PC-3 (cell line): Measurements from ENCODE around the gene ZNF37A.
"Not testable (repeated sequence)": the region's sequence is repeated elsewhere in the genome, so short reads cannot be mapped to it uniquely, and the experiment has no call there.

Experiments used
- EZH2 ChIP-seq: fragments of 300-600 bp; sonication (generic); IDR thresholded peaks from one replicate; pipeline ENCODE4 v1.6.1; 2017; ENCODE audit warnings: antibody characterized with exemption, mild to moderate bottlenecking, low read length; ENCODE audit not compliant: unreplicated experiment
- TF ChIP-seq, protein P1 (sequence below): fragments of 300-600 bp; sonication (generic); conservative IDR thresholded peaks from 2 replicates; pipeline ENCODE4 v1.5.1; 2017; ENCODE audit warnings: antibody characterized with exemption, low read depth, mild to moderate bottlenecking, low read length

DNA sequence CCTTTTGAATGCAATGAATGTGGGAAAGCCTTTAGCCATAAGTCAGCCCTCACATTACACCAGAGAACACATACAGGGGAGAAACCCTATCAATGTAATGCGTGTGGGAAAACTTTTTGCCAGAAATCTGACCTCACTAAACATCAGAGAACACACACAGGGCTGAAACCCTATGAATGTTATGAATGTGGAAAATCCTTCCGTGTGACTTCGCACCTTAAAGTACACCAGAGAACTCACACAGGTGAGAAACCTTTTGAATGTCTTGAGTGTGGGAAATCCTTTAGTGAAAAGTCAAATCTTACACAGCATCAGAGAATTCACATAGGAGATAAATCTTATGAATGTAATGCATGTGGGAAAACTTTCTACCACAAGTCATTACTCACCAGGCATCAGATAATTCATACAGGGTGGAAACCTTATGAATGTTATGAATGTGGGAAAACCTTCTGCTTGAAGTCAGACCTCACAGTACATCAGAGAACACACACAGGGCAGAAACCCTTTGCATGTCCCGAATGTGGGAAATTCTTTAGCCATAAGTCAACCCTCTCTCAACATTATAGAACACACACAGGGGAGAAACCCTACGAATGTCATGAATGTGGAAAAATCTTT, 38.8 kb upstream of the ZNF37A start:
- TF ChIP-seq, protein P1, sequence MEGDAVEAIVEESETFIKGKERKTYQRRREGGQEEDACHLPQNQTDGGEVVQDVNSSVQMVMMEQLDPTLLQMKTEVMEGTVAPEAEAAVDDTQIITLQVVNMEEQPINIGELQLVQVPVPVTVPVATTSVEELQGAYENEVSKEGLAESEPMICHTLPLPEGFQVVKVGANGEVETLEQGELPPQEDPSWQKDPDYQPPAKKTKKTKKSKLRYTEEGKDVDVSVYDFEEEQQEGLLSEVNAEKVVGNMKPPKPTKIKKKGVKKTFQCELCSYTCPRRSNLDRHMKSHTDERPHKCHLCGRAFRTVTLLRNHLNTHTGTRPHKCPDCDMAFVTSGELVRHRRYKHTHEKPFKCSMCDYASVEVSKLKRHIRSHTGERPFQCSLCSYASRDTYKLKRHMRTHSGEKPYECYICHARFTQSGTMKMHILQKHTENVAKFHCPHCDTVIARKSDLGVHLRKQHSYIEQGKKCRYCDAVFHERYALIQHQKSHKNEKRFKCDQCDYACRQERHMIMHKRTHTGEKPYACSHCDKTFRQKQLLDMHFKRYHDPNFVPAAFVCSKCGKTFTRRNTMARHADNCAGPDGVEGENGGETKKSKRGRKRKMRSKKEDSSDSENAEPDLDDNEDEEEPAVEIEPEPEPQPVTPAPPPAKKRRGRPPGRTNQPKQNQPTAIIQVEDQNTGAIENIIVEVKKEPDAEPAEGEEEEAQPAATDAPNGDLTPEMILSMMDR = not testable (repeated sequence)
- TF ChIP-seq EZH2 = not testable (repeated sequence)
